Cardiac muscle cell (in vitro differentiated cells and primary cell): ENCODE measurements around the gene HEG1. TPM values are rescaled to one million over a fixed set of nuclear protein-coding genes. Genes with fewer than 3 reads are reported as not detected.

ENCODE experiments used
- DNase-seq, 2 donors: peaks; one replicate each; pipeline versions ENCODE4 v3.0.0 to v3.0.0-alpha.2; 2010 to 2017; ENCODE audit warnings: low read depth in 1 of 2, low spot score in 1 of 2
- H3K27ac ChIP-seq: fragments of 200-600 bp; sonication (generic); 2 replicates; pipeline ENCODE4 v1.5.1; 2016
- H3K27me3 ChIP-seq: fragments of 200-600 bp; sonication (generic); 2 replicates; pipeline ENCODE4 v1.6.0; 2016; ENCODE audit warnings: control low read depth
- H3K36me3 ChIP-seq: fragments of 200-600 bp; sonication (generic); 2 replicates; pipeline ENCODE4 v1.5.1; 2016; ENCODE audit warnings: control low read depth
- H3K4me1 ChIP-seq: fragments of 200-600 bp; sonication (generic); 2 replicates; pipeline ENCODE4 v1.8.1; 2017; ENCODE audit warnings: low read depth, mild to moderate bottlenecking, mixed run types
- H3K4me3 ChIP-seq: fragments of 200-600 bp; sonication (generic); 2 replicates; pipeline ENCODE4 v1.5.1; 2016; ENCODE audit warnings: mild to moderate bottlenecking
- H3K9me3 ChIP-seq: fragments of 200-600 bp; sonication (generic); 2 replicates; pipeline ENCODE4 v1.5.1; 2017; ENCODE audit warnings: low read depth, mild to moderate bottlenecking, control low read depth
- polyA plus RNA-seq: library from polyadenylated mRNA; unstranded; fragments of >200 nt; fragmentation: Nextera tagmentation; extraction: Ambion mirVana; gene quantifications from 2 replicates; pipeline ENCODE4 v1.2.1, GENCODE V29; 2016
- total RNA-seq: library from RNA; depleted of rRNA; stranded (reverse); fragments of >200 nt; gene quantifications from 2 replicates; pipeline ENCODE4 v1.2.3, GENCODE V29; 2016
- TF ChIP-seq, protein P1 (sequence below): IDR thresholded peaks from 2 replicates; pipeline ENCODE4 v1.5.1; 2012; ENCODE audit warnings: low read depth, mild to moderate bottlenecking, low read length

HEG1 gene
- total and polyA plus RNA-seq, 2 experiments from 2014 or later: 17.4 to 42.7 TPM

DNA sequence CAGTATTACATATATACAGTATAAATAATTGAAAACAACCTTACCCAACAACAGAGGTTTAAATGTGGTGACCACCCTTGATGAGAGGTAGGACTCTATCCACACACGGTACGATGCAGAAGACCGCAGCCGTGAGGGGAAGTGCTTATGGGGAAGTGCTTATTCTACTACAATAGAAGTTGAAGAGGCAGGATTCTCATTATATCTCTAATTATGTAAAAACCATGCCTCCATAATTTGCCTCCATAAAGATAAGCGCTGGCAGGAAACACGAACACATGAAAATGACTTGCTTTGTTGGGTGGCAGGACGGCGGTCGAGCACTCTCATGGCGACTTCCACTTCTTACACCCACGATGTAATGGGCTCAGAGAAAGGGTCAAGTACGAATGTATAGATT is 114.0 kb downstream of the HEG1 start:
- DNase-seq: no peak
- no peaks in the 10 kb centered on the region for H3K27me3 ChIP-seq
- H3K36me3 ChIP-seq: no peaks in the 10 kb centered on the region
- no peaks in the 10 kb centered on the region for H3K9me3 ChIP-seq
- no peak overlapping the region for H3K4me3 ChIP-seq
- TF ChIP-seq, protein P1, sequence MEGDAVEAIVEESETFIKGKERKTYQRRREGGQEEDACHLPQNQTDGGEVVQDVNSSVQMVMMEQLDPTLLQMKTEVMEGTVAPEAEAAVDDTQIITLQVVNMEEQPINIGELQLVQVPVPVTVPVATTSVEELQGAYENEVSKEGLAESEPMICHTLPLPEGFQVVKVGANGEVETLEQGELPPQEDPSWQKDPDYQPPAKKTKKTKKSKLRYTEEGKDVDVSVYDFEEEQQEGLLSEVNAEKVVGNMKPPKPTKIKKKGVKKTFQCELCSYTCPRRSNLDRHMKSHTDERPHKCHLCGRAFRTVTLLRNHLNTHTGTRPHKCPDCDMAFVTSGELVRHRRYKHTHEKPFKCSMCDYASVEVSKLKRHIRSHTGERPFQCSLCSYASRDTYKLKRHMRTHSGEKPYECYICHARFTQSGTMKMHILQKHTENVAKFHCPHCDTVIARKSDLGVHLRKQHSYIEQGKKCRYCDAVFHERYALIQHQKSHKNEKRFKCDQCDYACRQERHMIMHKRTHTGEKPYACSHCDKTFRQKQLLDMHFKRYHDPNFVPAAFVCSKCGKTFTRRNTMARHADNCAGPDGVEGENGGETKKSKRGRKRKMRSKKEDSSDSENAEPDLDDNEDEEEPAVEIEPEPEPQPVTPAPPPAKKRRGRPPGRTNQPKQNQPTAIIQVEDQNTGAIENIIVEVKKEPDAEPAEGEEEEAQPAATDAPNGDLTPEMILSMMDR: no peak
- no peaks in the 10 kb centered on the region for H3K4me1 ChIP-seq
- no peak overlapping the region for H3K27ac ChIP-seq

DNA sequence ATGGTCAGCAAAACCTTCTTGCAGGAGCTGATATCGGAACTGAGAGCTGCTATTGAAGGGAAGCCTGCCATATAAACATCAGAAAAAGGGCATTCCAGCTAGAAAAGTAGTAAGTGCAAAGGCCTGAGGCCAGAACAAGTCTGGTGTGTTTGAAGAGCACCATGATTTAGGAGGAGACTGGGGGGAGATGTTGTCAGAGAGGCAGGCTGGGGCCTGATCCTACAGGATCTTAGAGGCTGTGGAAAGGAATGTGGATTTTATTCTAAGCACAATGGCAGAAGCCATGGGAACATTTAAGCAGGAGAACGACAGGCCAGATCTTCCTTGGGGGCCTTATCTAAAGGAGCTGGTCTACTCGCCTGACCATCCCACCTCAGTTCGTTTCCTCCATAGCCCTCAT is 116.1 kb downstream of the HEG1 start:
- Histone ChIP-seq H3K36me3 (no peaks in the 10 kb centered on the region), H3K27me3 (no peaks in the 10 kb centered on the region), H3K27ac (no peak overlapping the region), H3K4me3 (no peak overlapping the region), H3K4me1 (no peaks in the 10 kb centered on the region), H3K9me3 (no peaks in the 10 kb centered on the region)
- TF ChIP-seq, protein P1: no peak
- DNase-seq: no peak

DNA sequence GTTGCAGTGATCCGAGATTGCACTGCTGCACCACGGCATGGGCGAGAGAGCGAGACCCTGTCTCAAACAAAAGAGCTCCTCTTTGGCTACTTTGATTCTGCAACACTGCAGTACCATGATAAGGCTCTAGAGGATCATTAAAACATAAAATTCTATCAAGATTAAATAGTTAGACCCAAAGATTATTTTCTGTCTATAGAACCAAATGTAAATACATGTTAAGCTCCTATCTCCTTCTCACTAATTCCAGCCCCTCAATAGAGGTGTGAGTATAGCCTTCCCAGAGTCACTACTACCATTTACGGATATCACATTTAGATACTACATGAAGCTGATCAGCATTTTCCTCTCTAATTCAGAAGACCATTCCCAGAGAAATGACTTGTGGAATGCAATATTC is 116.9 kb downstream of the HEG1 start:
- Histone ChIP-seq H3K36me3 (no peaks in the 10 kb centered on the region), H3K27ac (no peak overlapping the region), H3K4me3 (no peak overlapping the region), H3K27me3 (no peaks in the 10 kb centered on the region), H3K4me1 (no peaks in the 10 kb centered on the region), H3K9me3 (no peaks in the 10 kb centered on the region)
- no peak for DNase-seq
- TF ChIP-seq, protein P1: no peak

DNA sequence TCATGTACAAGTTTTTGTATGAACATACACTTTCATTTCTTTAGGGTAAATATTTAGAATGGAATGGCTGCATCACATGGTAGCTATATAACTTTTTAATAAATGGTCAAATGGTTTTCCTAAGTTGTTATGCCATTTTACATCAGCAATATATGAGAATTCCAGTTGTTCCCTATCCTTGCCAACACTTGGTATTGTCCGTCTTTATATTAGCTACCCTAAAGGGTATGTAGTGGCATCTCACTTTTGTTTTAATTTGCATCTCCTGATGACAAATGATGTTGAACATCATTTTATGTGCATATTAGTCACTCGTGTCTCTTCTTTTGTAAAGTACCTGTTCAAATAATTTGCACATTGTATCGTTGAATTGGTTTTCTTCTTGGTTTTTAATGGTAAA is 118.7 kb downstream of the HEG1 start:
- H3K4me1 ChIP-seq: no peaks in the 10 kb centered on the region
- H3K9me3 ChIP-seq: no peaks in the 10 kb centered on the region
- TF ChIP-seq, protein P1: no peak

DNA sequence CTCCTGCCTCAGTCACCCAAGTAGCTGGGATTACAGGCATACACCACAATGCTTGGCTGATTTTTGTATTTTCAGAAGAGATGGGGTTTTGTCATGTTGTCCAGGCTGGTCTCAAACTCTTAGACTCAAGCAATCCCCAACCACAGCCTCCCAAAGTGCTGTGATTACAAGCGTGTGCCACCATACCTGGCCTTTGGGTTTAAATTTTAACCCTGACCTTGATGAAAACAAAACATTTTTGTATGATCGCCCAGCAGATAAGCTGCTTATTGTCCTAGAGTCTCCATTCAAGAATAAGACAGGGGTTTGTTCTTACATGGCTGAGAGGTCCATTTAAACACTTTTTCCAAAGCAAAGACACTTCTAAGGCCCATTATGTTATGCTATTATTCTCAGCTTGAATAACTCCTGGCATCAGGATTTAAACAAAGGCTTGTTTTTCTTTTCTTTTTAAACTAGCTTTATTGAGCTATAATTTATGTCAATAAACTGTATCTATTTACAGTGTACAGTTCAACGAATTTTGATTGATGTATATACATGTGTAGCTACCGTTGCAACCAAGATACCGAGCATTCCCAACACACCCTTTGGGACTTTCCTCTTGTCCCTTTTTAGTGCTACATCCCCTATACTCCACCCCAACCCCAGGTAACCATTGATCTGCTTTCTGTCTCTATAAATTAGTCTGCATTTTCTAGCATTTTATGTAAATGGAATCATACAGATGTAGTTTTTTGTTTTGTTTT is 119.8 kb downstream of the HEG1 start:
- Histone ChIP-seq H3K27me3 (no peaks in the 10 kb centered on the region), H3K36me3 (no peaks in the 10 kb centered on the region), H3K9me3 (no peaks in the 10 kb centered on the region), H3K27ac (no peak overlapping the region), H3K4me1 (no peaks in the 10 kb centered on the region), H3K4me3 (no peak overlapping the region)
- TF ChIP-seq, protein P1: no peak
- DNase-seq: no peak

More for the DNA sequence above, 118.7 kb downstream of the HEG1 start:
- no peak for DNase-seq
- Histone ChIP-seq H3K27me3 (no peaks in the 10 kb centered on the region), H3K4me3 (no peak overlapping the region), H3K27ac (no peak overlapping the region), H3K36me3 (no peaks in the 10 kb centered on the region)
